HK-2 (cell line): ENCODE results near the gene IL15RA.
"Not testable (repeated sequence)": the region's sequence is repeated elsewhere in the genome, so short reads cannot be mapped to it uniquely, and the experiment has no call there.

Experiments
- DNase-seq: peaks from one replicate; pipeline ENCODE4 v3.0.0-alpha.2; 2018; ENCODE audit not compliant: unreplicated experiment

The IL15RA gene

GRCh38 chr10:6005856-6006395 is 28.6 kb upstream of the IL15RA start:
- no peak for DNase-seq

GRCh38 chr10:6005161-6005804 is 27.9 kb upstream of the IL15RA start:
- not testable (repeated sequence) for DNase-seq

GRCh38 chr10:6002809-6003510 is 25.6 kb upstream of the IL15RA start:
- no peak for DNase-seq

- DNase-seq, result no peak
These were observed 22.3 kb upstream of the IL15RA start for GRCh38 chr10:5999440-6000165.

DNA sequence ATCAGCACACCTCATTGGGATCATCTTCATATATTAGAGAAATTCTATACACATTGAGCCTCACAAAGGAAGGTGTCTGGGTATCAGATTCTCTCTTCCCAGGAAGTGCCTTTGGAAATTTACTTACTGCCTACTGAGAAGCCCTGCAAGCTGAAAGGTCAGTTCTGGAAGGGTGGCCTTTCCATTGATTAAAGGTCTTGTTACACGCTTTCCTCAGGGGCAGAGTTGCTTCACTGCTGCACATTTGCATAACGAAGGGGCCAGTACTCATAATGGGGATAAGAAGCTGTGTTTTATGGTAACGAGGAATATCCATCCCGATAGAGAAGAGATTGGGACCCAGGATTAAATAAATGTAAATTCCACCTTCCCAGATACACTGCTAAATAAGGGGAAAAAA is 19.4 kb upstream of the IL15RA start:
- no peak for DNase-seq

- DNase-seq, result no peak
These were observed 15.1 kb upstream of the IL15RA start for GRCh38 chr10:5992398-5992797.

- DNase-seq, result no peak
These were observed 14.4 kb upstream of the IL15RA start for GRCh38 chr10:5991708-5992107.

DNA sequence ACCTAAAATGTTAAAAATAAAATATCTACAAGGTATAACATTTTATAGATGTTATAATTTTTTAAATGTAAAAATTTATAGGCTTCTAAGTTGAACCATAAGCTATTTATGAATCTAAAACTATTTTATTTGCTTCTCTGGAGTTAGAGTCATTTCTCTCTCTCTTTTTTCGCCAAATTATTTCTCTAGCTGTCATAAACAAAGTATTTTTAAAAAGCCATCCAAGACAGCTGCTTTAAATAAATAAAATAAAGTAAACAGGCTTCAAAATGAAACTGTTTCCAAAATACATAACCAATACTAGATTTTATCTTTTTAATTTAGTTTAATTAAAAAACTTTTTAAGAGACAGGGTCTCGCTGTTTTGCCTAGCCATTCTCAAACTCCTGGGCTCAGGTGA is 12.4 kb upstream of the IL15RA start:
- no peak for DNase-seq

- DNase-seq, result no peak
These were observed 11.1 kb upstream of the IL15RA start for GRCh38 chr10:5988336-5988920.

DNA sequence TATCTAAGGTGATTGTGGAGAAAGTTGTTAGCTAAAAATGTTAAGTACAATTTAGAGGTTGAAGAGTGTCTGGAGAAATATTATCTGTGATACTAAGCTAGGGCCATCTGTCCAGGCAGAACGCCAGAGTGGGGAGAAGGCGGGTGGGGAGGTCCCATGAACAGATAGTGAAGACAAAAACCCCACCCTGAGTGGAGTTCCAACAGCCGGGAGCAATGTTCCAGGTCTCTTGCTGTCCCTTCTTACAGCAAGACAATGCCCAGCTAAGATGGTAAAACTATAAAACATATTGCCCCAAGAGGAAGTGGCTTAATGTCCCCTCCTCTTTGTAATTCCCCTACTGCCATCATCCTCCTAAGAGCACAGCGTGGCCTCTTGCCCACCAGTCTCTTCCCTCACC is 10.4 kb upstream of the IL15RA start:
- no peak for DNase-seq

DNA sequence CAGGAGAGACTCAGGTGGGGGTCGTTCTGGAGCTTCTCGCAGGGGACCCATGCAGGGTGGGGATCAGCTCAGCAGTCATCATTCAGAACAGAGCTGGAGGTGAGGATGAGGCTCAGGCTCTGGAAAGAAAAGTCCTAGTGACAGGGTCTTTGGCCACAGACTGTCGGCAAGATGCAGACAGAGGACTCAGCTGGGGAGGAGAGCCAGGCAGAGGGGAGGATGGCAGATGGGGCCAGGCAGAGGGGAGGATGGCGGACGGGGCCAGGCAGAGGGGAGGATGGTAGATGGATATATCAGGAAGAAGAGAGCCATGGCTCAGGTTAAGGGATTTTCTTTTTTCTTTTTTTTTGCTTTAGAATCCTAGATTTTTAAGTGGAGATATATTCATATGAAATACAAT is 7.7 kb upstream of the IL15RA start:
- DNase-seq, result no peak

DNA sequence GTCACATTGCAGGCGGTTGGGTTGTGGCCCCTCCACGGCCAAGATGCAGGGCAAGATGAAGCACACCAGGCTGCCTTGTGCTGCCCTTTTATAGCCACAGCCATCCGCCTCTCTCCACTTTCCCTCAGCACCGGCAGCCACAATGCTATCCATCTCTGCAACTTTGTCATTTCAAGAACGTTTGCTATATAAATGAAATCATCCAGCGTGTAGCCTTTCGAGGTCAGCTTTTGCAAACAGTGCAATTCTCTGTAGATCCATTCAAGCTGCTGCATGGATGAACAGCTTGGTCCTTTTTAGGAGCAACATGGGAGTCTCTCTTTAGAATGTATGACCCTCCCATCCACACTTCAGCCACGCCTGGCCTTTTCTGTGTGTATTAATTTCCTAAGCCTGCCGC is 6.4 kb upstream of the IL15RA start:
- DNase-seq, result no peak

GRCh38 chr10:5981529-5981928 is 4.2 kb upstream of the IL15RA start:
- DNase-seq, result no peak

GRCh38 chr10:5978230-5978489 is 817 bp upstream of the IL15RA start:
- no peak for DNase-seq

DNA sequence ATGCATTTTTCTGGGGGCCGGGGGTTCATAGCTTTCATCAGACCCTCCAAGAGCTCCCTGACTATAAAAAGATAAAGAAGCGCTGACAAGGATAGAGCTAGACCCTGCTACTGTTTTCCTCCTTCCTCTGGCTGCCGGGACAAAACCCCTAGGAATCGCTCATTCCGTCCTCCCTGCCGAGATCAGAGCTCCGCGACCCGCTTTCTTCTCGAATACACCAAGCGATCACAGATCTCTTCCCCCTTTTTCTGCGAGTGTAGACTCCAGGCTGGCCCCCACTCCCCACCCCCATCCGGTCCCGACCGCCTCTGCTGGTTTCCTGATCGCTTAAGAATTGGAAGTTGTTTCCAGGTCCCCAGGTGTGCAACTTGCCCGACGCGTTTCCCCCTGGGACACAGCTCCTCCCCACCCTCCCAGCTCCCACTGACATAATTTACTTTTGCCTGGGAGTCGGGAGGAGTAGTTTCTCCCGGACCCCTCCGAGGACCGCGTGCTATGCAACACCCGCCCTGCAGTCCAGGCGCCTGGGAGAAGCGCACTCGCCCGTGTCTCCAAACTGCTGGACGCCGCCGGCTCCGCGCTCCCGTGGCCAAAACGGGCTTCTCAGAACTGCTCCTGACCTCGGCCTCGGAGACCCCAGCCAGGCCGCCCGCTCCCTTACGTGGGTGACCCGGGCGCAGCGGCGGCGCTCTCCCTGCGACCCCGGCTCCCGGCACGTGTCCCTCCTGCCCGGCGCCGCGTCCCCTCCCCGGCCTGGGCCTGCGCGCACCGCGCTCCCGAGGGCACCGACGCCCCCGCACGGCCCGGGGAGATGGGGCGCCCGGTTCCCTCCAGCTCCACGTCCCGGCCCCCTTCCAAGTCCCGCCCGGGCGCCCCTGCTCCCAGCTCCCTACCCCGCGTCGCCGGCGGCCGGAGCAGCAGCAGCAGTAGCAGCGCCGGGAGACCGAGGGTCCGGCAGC is 552 bp downstream of the IL15RA start:
- DNase-seq, result peak; percentile 16

DNA sequence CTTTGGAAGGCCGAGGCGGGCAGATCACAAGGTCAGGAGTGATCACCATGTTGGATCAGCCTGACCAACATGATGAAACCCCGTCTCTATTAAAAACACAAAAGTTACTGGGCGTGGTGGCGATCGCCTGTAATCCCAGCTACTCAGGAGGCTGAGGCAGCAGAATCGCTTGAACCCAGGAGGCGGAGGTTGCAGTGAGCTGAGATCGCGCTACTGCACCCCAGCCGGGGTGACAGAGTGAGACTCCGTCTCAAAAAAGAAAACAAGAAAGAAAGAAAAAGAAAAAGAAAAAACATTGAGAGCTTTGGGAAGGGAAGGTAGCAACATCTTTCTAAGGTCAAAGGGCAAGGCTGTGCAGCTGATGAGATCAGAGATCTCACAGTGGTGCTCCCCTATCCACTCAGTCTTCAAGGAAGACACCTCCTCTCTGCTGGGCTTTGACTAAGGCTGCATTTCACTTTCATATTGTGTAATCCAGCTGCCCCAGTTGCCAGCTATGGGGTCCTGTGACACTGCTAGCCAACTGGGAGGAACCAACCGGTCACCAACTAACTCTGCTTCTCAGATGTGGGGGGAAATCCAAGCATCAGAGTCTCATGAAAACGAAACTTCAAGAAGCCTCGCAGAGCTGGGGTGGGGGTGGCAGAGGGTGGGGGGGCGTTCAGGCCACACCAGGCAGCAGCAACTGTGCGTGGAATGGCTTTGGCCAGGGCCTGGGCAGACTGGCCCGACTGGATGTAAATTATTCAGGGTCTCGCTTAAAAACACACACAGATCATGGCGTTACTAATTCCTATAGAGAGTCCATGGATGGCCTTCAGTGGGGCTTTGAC is 1.5 kb downstream of the IL15RA start:
- DNase-seq, result no peak

DNA sequence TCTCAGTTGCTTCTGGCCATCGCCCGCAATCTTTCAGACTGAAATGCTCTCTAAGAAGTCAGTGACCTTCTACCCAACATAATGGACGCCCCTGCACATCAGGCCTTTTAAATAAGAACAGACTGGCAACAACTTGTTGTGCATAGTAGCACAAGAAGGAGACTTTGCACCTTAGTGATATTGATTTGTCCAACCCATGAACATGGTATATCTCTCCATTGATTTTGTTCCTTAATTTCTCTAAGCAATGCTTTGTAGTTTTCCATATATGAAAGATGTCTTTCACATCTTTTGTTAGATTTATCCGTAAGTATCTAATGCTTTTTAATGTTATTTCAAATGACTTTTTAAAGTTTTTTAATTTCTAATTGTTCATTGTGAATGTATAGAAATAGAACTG is 4.3 kb downstream of the IL15RA start:
- no peak for DNase-seq

DNA sequence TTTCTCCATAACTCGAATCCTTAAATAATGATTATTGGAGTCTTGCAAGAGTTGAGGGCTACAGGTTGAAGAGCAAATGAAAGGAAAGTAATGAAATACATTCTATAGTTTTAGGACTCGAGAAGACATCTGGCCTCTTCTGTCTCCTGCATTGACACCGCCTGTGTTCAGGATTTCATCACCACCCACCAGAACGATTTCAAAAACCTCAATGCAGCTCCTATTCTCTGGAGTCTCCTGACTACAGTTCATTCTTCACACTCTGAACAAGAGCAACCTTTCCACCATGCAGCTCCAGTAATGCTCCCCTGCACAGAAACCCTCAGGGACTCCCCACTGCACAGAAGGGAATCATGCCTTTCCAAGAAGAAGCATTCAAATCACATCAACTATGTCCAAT is 5.5 kb downstream of the IL15RA start:
- DNase-seq, result no peak

DNA sequence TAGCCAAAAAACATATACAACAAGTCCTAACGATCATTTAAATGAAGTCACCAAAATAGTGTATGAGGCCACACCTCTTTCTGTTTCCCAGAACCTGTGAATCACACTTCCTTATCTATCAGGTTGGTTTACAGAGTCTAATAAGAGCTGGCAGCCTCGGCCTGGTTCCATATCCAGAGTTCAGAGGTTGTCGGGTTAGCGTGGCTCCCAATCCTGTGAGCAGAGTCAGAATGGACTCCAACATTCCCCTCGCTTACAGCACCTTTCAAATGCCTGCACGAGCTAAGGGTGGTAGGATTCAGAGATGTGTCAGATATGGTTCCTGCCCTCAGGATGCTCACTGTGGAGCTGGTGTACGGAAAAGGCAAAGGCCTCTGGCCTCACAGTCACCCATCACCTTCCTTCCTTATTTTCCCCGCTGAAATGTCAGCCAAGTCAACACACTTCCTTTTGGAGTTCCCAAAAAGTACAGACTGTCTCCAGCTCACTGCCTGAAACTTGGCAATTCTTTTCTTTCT is 6.0 kb downstream of the IL15RA start:
- no peak for DNase-seq

DNA sequence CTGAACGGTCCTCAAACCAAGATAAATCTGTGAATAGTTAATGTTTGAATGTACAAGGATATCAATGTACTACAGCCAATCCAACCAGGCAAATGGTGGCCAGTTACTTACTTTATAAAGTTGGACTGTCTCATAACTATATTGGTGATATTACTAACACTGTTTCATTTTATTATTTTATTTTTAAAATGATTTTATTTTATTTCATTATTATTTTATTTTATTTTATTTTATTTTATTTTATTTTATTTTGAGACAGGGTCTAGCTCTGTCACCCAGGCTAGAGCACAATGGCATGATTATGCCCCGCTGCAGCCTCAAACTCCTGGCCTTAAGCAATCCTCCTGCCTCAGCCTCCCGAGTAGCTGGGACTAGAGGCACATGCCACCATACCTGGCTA is 6.8 kb downstream of the IL15RA start:
- no peak for DNase-seq
